A673 (cell line): ENCODE measurements around the gene TNFRSF18. TPM values are rescaled to one million over a fixed set of nuclear protein-coding genes. Genes with fewer than 3 reads are reported as not detected.

ENCODE experiments used
- BruUV-seq: library from RNA; stranded (reverse); fragments of 400-500 nt; replicated peaks from 2 replicates; lab custom pipeline; 2021; lab: Mats Ljungman, UMichigan
- CTCF ChIA-PET: fragments of 300-600 bp; sonication (Branson Sonifier 250); formaldehyde crosslinking; loops from one replicate; lab custom pipeline; 2022; ENCODE audit warnings: antibody characterized with exemption; lab: Charles Lee
- POLR2A ChIA-PET: fragments of 300-600 bp; sonication (Branson Sonifier 250); formaldehyde crosslinking; loops from one replicate; lab custom pipeline; 2022; ENCODE audit warnings: antibody characterized with exemption; ENCODE audit not compliant: low non-redundant PET; lab: Charles Lee
- DNase-seq: peaks from one replicate; pipeline ENCODE4 v3.0.0-alpha.2; 2015; ENCODE audit warnings: low spot score
- H3K27ac ChIP-seq: fragments of 200-600 bp; sonication (generic); 2 replicates; pipeline ENCODE4 v1.5.1; 2016; ENCODE audit warnings: mixed run types, low read depth, mild to moderate bottlenecking, mixed read lengths, antibody characterized with exemption, low read length; ENCODE audit not compliant: poor library complexity, severe bottlenecking
- H3K27me3 ChIP-seq: fragments of 200-600 bp; sonication (generic); replicated peaks from 2 replicates; pipeline ENCODE4 v1.6.1; 2017; ENCODE audit warnings: mixed run types, low read depth, mild to moderate bottlenecking, mixed read lengths, antibody characterized with exemption, low read length; ENCODE audit not compliant: insufficient read depth, poor library complexity
- H3K36me3 ChIP-seq: fragments of 200-600 bp; sonication (generic); 2 replicates; pipeline ENCODE4 v1.6.1; 2016; ENCODE audit warnings: mixed run types, mild to moderate bottlenecking, mixed read lengths, antibody characterized with exemption, low read length; ENCODE audit not compliant: insufficient read depth, poor library complexity, severe bottlenecking
- H3K4me1 ChIP-seq: fragments of 200-600 bp; sonication (generic); 2 replicates; pipeline ENCODE4 v1.6.1; 2017; ENCODE audit warnings: mixed run types, mild to moderate bottlenecking, mixed read lengths, antibody characterized with exemption, low read length; ENCODE audit not compliant: insufficient read depth, poor library complexity, severe bottlenecking
- H3K4me3 ChIP-seq: fragments of 200-600 bp; sonication (generic); 2 replicates; pipeline ENCODE4 v1.5.1; 2016; ENCODE audit warnings: low read depth, mixed run types, mild to moderate bottlenecking, mixed read lengths, low read length; ENCODE audit not compliant: poor library complexity, severe bottlenecking
- H3K9me3 ChIP-seq: fragments of 200-600 bp; sonication (generic); 2 replicates; pipeline ENCODE4 v1.6.1; 2016; ENCODE audit warnings: mixed run types, low read depth, mild to moderate bottlenecking, mixed read lengths, antibody characterized with exemption, low read length; ENCODE audit not compliant: poor library complexity, severe bottlenecking
- CTCF ChIP-seq: fragments of 300-800, 200-600 bp; sonication (generic); conservative IDR thresholded peaks from 2 replicates; pipeline ENCODE4 v1.5.1; 2017; ENCODE audit warnings: low read depth, mild to moderate bottlenecking, antibody characterized with exemption, low read length, moderate library complexity, mixed read lengths
- EZH2 ChIP-seq: fragments of 200-600 bp; sonication (generic); IDR thresholded peaks from 2 replicates; pipeline ENCODE4 v1.6.1; 2017; ENCODE audit warnings: borderline replicate concordance, low read depth, mild to moderate bottlenecking, mixed read lengths, antibody characterized with exemption, low read length; ENCODE audit not compliant: poor library complexity, severe bottlenecking
- intact Hi-C: fragments of 100-400 bp; cut with micrococcal nuclease; formaldehyde crosslinking; loops from one replicate; pipeline ENCODE4 v1.10.0; 2022; ENCODE audit not compliant: unreplicated experiment
- total RNA-seq: library from RNA; stranded (reverse); gene quantifications from 2 replicates; pipeline ENCODE4 v1.2.3, GENCODE V29; 2021

TNFRSF18 gene
- total RNA-seq, 1 experiment from 2014 or later = 0.77 TPM

GRCh38 chr1:1183221-1183747 lies 23.1 kb downstream of the TNFRSF18 start:
- no peaks in the 10 kb centered on the region for H3K27me3 ChIP-seq
- ChIA-PET POLR2A (no interaction called here), CTCF (no interaction called here)
- H3K9me3 ChIP-seq = no peaks in the 10 kb centered on the region
- TF ChIP-seq CTCF (no peak), EZH2 (no peak)
- BruUV-seq = no TSS peak
- intact Hi-C loops = no loop called here
- no peaks in the 10 kb centered on the region for H3K36me3 ChIP-seq
- DNase-seq = no peak
- no peak overlapping the region for H3K4me3 ChIP-seq
- no peak overlapping the region for H3K27ac ChIP-seq
- no peaks in the 10 kb centered on the region for H3K4me1 ChIP-seq

GRCh38 chr1:1182491-1183220 lies 23.7 kb downstream of the TNFRSF18 start:
- CTCF ChIA-PET = no interaction called here
- no peaks in the 10 kb centered on the region for H3K9me3 ChIP-seq
- H3K27ac ChIP-seq = no peak overlapping the region
- BruUV-seq = no TSS peak
- H3K27me3 ChIP-seq = no peaks in the 10 kb centered on the region
- POLR2A ChIA-PET = no interaction called here
- H3K36me3 ChIP-seq = no peaks in the 10 kb centered on the region
- TF ChIP-seq EZH2 (no peak), CTCF (no peak)
- no peak overlapping the region for H3K4me3 ChIP-seq
- intact Hi-C loops = no loop called here
- H3K4me1 ChIP-seq = no peaks in the 10 kb centered on the region
- DNase-seq = no peak

- H3K27me3 ChIP-seq = no peaks in the 10 kb centered on the region
- TF ChIP-seq EZH2 (no peak), CTCF (no peak)
- CTCF ChIA-PET = no interaction called here
- no peaks in the 10 kb centered on the region for H3K4me1 ChIP-seq
- no peak overlapping the region for H3K27ac ChIP-seq
- POLR2A ChIA-PET = interaction anchor here (0.6 kb wide), 1 partner anchor 123 kb away, joined by 4 read pairs; no protein-coding TSS in a partner anchor
- no peak overlapping the region for H3K4me3 ChIP-seq
- no peak for DNase-seq
- no peaks in the 10 kb centered on the region for H3K9me3 ChIP-seq
- H3K36me3 ChIP-seq = no peaks in the 10 kb centered on the region
- intact Hi-C loops = no loop called here
- BruUV-seq = no TSS peak
These were observed 24.4 kb downstream of the TNFRSF18 start for GRCh38 chr1:1181938-1182410.
